ENCODE results near the gene DCP1B.

- TF ChIP-seq CTCF (IDR thresholded peaks at IDR 0.05) (no peak), EZH2 (IDR thresholded peaks at IDR 0.05; ENCODE audit: borderline replicate concordance, insufficient read depth, low read depth, low read length, poor library complexity, severe bottlenecking) (no peak)
Observed at GRCh38 chr12:1912580-1913376, 91.5 kb downstream of the DCP1B start.
